Measurements from ENCODE around the gene GPSM1. TPM values are rescaled to one million over a fixed set of nuclear protein-coding genes. Genes with fewer than 3 reads are reported as not detected.

GPSM1 gene
- total RNA-seq, 1 donor: 2.6 TPM

DNA sequence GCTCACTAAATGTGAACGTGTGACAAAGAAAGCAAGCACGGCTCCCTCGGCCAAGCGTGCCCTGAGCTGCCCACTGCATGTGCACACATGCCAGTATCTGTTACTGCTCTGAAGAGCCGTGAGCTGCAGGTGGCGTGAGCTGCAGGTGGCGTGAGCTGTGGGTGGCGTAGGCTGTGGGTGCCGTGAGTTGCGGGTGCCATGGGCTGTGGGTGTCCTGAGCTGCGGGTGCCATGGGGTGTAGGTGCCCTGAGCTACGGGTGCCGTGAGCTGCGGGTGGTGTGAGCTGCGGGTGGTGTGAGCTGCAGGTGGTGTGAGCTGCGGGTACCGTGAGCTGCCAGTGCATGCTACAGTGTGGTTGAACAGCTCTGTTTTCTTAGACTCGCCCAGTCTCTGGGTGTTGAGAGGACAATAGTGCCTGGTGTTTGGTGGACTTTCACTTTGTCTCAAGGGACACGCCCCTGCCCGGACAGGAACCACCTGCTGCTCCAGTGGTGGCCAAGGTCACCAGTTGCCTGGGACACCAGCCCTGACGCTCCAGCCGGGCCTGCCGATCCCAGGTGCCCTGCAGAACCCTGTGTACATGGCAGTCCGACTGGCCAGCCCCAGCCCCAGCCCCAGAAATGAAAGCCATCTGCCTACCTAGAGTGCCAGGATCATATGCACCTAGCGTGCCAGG lies 30.2 kb upstream of the GPSM1 start:
- H3K4me3 ChIP-seq (ENCODE audit: low read length): no peak overlapping the region

DNA sequence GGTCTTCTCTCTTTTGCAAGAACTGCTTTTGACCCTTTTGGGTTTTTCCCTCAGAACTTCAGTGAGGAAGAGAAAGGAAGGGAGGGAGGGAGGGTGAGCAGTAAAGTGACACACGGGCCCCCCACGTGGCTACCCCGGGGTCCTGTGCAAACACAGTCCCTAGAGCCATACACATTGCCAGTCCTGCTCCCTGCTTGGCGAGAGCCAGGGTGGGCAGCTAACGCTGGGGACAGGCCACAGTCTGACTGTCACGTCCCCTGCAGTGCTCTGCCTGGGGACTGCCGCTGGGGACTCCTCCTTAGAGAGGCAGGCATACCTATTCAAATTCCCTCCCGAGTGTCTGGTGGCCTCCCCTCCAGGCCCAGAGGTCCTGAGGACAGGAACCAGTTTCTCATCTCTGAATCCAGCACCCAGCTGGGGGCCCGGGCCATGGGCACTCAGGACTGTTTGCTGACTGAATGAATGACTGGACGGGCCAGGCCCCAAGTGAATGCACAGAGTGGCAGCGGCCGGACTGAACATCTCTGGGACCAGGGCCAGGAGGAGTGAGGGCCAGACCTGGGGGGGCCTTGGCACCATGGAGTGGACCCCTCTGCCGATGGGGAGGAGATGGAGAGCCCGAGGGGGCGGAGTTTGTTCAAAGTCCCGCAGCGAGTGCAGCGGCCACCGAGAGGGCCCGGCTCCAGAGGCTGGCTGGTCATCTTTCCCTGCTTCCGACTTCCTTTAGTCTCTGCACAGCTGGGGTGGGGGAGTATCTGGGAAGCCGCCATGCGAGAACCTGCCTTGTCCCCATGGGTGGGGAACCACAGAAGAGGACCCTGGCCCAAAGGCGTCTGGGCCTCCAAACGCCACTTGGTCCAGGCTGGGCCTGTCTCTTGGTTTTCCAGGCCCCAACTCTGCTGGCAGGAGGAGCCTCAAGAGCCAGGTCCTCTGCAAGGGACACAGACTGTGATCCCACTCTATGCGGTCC lies 29.3 kb upstream of the GPSM1 start:
- H3K9me3 ChIP-seq (ENCODE audit: low read depth, low read length): no peaks in the 10 kb centered on the region
- H3K27me3 ChIP-seq (ENCODE audit: insufficient read depth, low read length): no peaks in the 10 kb centered on the region
- no peak overlapping the region for H3K4me3 ChIP-seq (ENCODE audit: low read length)
- H3K4me1 ChIP-seq (ENCODE audit: insufficient read depth, low read length): no peaks in the 10 kb centered on the region

More for the DNA sequence above, 30.2 kb upstream of the GPSM1 start:
- no peaks in the 10 kb centered on the region for H3K9me3 ChIP-seq (ENCODE audit: low read depth, low read length)
- no peaks in the 10 kb centered on the region for H3K4me1 ChIP-seq (ENCODE audit: insufficient read depth, low read length)
- no peaks in the 10 kb centered on the region for H3K27me3 ChIP-seq (ENCODE audit: insufficient read depth, low read length)

DNA sequence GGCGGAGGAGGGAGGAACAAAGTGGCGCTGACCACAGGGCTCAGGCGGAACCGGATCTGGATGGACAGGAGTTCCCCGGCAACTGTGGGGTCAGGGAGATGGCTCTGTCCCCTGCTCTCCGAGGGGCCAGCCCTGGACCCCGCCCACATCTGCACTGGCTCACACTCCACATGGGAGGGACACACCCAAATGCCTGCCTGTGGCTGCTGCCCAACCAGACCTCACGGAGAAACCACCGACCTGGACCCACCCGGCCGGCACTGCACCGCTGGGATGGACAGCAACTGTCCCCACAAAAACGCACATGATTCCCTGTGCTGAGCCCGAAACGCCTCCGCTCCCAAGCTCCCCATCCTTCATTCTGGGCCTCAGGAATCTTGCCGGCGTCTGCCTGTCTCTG lies 28.2 kb upstream of the GPSM1 start:
- Histone ChIP-seq H3K27me3 (ENCODE audit: insufficient read depth, low read length) (no peaks in the 10 kb centered on the region), H3K9me3 (ENCODE audit: low read depth, low read length) (no peaks in the 10 kb centered on the region), H3K4me1 (ENCODE audit: insufficient read depth, low read length) (no peaks in the 10 kb centered on the region), H3K4me3 (ENCODE audit: low read length) (no peak overlapping the region)

DNA sequence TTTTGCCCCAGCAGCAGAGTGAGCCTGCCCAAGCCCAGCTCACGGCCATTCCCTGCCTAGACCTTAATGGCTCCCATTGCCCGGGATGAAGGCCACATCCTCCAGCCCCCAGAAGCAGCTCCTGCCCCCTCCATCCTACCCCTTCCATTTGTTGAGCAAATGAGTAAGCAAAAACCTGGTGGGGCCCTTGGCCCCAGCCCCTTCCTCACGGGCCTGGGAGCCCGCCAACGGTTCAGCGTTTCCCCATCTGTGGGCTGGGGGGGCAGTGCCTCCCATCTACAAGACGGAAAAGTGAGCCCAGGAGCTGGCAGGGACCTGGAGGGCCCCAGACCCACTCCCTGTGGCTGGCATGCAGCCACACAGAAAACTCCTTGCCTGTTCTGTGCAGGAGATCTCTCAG lies 27.8 kb upstream of the GPSM1 start:
- no peaks in the 10 kb centered on the region for H3K4me1 ChIP-seq (ENCODE audit: insufficient read depth, low read length)

DNA sequence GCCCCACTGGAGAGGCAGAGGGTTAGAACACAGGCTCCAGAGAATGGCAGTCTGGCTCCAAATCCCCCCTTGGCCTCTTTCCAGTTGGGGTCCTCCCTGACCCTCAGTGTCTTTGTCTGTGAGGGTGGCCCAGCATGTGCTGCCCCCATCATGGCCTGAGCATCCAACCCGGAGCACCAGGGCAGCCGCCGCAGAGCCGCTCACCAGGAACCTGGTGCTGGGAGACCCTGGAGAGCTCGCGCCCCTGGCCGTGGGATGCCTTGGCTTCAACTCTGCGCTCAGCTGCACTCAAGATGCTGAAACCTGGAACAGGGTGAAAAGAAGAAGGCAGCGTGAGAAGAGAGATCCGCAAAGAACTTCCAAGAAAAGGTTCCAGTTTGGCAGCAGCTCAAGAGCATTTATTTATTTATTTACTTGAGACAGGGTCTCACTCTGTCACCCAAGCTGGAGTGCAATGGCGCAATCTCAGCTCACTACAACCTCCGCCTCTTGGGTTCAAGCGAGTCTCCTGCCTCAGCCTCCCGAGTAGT lies 27.3 kb upstream of the GPSM1 start:
- no peaks in the 10 kb centered on the region for H3K27me3 ChIP-seq (ENCODE audit: insufficient read depth, low read length)
- H3K4me1 ChIP-seq (ENCODE audit: insufficient read depth, low read length): no peaks in the 10 kb centered on the region
- H3K9me3 ChIP-seq (ENCODE audit: low read depth, low read length): no peaks in the 10 kb centered on the region
- no peak overlapping the region for H3K4me3 ChIP-seq (ENCODE audit: low read length)

More for the DNA sequence above, 27.8 kb upstream of the GPSM1 start:
- Histone ChIP-seq H3K9me3 (ENCODE audit: low read depth, low read length) (no peaks in the 10 kb centered on the region), H3K27me3 (ENCODE audit: insufficient read depth, low read length) (no peaks in the 10 kb centered on the region), H3K4me3 (ENCODE audit: low read length) (no peak overlapping the region)

DNA sequence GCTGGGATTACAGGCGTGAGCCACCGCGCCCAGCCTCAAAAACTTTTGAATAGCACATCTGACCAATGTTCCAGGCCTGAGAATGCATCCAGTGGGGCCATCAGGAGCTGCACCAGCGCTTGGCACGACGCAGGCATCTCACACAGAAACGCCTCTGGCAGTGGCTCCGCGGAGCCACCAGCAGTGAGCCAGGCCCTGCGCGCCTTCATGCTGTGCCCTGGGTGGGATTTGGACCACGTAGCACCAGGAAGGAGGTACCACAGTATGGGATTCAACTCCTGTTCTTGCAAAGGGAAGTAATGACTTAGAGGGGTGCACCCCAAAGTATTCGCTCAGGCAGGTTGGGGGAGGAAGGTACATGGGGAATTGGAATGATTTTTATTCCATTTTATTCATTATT lies 26.5 kb upstream of the GPSM1 start:
- Histone ChIP-seq H3K4me3 (ENCODE audit: low read length) (no peak overlapping the region), H3K9me3 (ENCODE audit: low read depth, low read length) (no peaks in the 10 kb centered on the region), H3K27me3 (ENCODE audit: insufficient read depth, low read length) (no peaks in the 10 kb centered on the region), H3K4me1 (ENCODE audit: insufficient read depth, low read length) (no peaks in the 10 kb centered on the region)

DNA sequence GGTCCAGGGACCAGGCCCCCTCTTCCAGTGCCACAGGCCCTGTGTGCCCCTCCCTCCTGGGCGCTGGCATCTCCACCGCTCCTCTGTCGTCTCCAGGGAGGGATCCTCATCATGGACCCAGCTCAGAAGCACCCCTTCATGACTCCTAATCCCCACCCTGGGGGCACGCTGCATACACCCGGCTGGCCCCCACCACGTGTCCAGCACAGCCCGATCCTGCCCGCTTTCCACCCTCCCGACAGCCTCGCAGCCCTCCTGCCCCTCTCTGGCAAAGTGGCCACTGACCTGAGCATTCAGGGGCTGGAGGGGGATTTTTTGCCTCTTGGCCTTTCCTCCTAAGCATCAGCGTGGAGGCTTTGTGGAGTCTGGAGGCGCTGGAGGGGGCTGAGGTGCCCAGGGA lies 24.8 kb upstream of the GPSM1 start:
- H3K9me3 ChIP-seq (ENCODE audit: low read depth, low read length): no peaks in the 10 kb centered on the region
- no peaks in the 10 kb centered on the region for H3K27me3 ChIP-seq (ENCODE audit: insufficient read depth, low read length)
- no peak overlapping the region for H3K4me3 ChIP-seq (ENCODE audit: low read length)
- no peaks in the 10 kb centered on the region for H3K4me1 ChIP-seq (ENCODE audit: insufficient read depth, low read length)

DNA sequence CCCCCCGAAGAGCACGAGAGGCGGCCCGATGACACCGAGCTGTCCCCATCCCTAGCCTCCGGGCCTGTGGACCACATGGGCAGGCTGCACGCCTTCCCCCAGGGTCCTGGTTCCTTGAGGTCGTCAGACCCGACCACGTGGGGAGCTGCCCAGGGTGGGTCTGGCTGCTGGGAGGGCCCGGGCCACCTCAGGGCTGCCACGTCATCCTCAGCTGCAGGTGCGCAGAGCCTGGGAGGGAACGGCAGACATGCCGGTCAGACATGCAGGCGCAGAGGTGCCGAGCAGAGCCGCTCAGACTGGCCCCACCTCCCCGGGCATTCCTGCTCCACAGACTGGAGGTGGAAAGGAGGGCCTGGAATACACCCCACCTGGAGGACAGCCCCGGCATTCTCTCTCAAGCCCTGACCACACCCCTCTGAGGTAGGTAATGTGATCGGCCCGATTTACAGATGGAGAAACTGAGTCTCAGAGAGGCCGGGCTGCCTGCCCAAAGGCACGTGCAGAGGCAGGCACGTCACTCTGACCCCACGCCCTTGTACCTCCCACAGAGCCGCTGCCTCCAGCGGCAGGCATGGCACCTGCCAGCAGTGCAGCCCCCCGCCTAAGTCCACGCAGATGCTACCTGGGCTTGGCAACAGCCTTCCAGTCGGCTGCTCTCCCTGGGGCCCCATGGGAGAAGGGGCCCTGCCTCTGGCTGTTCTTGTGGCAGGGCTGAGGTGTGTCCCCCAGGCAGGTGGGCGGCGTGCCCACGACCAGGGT lies 24.1 kb upstream of the GPSM1 start:
- Histone ChIP-seq H3K4me1 (ENCODE audit: insufficient read depth, low read length) (no peaks in the 10 kb centered on the region), H3K9me3 (ENCODE audit: low read depth, low read length) (no peaks in the 10 kb centered on the region), H3K27me3 (ENCODE audit: insufficient read depth, low read length) (peaks cover 2% of the 10 kb centered on the region), H3K4me3 (ENCODE audit: low read length) (no peak overlapping the region)

DNA sequence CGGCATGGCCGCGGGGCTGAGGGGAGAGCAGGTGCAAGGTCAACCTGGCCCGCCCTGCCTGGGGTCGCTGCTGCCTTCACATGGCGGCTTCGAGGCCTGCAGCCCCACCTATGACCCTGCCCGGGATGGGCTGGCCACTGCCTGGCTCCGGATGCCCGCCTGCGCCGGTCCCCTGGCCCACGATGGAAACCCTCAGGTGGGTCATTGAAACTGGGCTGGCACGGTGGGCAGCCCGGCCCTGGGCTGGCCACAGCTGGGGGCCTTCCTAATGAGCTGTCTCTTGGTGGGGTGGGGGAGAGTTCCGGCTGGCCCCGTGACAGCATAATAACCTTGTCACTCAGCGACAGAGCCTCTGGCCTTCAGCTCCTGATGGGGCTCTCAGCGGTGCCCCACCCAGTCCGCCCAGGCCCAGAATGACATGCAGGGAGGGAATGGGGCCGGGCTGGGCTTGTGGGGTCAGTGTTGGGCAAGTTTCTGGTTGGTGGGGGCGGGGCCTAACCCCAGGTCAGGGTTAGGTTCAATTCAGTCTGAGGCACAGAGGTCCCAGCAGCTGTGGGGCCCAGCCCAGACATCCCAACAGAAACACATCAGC lies 23.4 kb upstream of the GPSM1 start, which contains the start of gene CCDC187:
CCDC187 (minus strand) TSS at position 270 of the 592 bp plus-strand sequence; CDS start at position 6, 264 bp downstream.
- H3K4me3 ChIP-seq (ENCODE audit: low read length): no peak within 1 kb of the TSS
- peaks cover 1% of the 10 kb centered on the region for H3K4me1 ChIP-seq (ENCODE audit: insufficient read depth, low read length)
- peaks cover 3% of the 10 kb centered on the region for H3K27me3 ChIP-seq (ENCODE audit: insufficient read depth, low read length)

DNA sequence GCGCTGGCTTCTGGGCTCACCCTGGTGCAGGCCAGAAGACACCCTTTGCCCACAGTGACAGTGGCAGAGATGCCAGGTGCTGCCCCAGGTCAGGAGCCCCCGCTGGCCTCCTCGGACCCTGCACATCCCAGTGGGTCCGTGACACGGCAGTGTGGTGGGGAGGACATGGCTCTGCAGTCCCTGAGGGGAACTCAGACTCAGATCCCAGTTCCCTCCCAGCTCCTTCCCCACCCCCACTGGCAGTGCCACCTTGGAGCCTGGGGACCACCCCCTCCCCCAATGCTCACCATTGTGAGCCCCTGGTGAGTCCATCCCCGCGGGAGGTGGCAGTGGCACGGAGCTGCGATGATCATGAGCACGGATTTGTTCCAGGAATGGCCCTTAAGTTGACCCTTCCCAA lies 22.9 kb upstream of the GPSM1 start:
- H3K27me3 ChIP-seq (ENCODE audit: insufficient read depth, low read length): peaks cover 3% of the 10 kb centered on the region
- no peak overlapping the region for H3K4me3 ChIP-seq (ENCODE audit: low read length)
- peaks cover 7% of the 10 kb centered on the region for H3K4me1 ChIP-seq (ENCODE audit: insufficient read depth, low read length)
- no peaks in the 10 kb centered on the region for H3K9me3 ChIP-seq (ENCODE audit: low read depth, low read length)

More for the DNA sequence above, 23.4 kb upstream of the GPSM1 start, which contains the start of gene CCDC187:
- H3K9me3 ChIP-seq (ENCODE audit: low read depth, low read length): no peaks in the 10 kb centered on the region

DNA sequence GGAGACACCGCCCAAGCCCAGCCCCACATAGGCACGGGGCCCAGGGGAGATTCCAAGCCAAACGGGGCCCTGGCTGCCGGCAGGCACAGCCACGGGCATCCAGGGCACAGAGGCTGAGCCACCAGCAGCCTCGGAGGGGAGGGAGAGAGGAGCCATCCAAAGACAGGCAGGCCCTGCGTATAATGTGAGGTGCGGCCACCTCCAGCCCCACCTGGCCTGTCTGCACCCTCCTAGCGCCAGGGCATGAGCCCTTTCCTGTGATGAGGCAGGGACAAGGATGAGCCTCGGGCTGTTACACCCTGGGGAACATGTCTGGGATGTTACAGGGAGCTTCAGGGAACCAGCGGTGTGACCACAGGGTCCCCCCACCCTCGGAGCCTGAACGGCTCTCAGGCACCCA lies 22.4 kb upstream of the GPSM1 start:
- Histone ChIP-seq H3K4me1 (ENCODE audit: insufficient read depth, low read length) (peaks cover 7% of the 10 kb centered on the region), H3K9me3 (ENCODE audit: low read depth, low read length) (no peaks in the 10 kb centered on the region), H3K4me3 (ENCODE audit: low read length) (no peak overlapping the region), H3K27me3 (ENCODE audit: insufficient read depth, low read length) (peaks cover 6% of the 10 kb centered on the region)

DNA sequence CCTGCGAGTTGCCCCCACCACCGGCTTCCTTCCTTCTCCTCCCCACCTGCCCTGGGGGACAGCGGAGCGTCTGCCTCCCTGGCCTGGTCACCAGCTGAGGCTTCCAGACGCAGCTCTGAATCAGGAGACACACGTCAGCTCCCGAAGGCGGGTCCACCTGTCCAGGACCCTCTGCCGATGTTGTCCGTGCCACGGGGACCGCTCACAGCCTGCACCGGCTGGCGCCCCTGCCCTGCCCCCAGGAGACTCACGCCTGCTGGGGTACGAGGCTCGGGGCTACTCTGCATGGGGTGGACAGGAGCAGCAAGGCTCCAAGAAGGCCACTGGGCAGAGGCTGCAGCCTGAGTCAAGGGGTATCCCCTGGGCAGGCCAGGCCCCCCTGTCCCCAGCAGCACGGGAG lies 21.5 kb upstream of the GPSM1 start:
- Histone ChIP-seq H3K4me1 (ENCODE audit: insufficient read depth, low read length) (peaks cover 7% of the 10 kb centered on the region), H3K27me3 (ENCODE audit: insufficient read depth, low read length) (peaks cover 6% of the 10 kb centered on the region), H3K4me3 (ENCODE audit: low read length) (no peak overlapping the region), H3K9me3 (ENCODE audit: low read depth, low read length) (no peaks in the 10 kb centered on the region)

DNA sequence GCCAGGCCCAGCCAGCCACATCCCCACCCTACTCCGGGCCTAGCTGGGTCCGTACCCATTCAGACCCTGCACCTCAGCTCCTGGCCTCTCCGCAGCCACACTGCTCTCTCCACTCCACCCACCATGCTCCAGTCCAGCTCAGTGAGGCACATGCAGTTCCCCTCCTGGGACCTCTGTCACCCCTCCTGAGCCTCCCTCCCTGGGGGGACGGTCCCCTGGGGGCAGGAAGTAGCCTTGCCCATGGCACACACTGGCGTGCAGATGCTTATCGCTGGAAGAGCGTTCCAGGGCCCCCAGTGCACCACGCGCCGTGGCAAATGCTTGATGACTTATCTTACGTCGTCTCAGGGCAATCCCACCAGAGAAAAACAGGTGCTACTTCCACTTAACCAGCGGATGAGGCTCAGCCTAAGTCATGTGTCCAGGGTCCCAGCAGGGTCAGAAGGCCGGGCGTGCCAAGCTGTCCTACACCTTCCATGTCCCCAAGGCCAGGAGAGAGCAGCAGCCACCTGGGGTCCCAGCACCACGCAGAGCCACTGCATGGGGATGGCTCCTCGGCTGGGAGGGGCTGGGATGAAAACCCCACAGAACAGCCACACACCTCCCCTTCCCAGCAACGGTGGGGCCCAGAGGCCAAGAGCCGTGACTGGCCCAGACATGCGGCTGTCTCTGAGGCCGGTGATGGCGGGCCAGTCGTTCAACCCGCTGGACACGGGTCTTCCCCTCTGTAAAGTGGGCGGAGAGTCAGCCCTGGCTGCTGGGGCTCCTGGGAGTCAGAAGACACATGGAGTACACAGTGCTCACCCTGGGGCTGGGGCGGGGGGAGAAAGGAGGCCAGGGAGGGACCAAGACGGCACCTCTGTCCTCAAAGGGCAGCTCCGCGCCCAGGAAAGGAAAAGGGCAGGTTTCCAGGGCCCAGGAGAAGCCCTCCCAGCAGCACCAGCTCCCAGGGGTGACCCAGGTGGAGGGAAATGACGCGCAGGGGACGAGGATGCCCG lies 20.8 kb upstream of the GPSM1 start:
- peaks cover 6% of the 10 kb centered on the region for H3K27me3 ChIP-seq (ENCODE audit: insufficient read depth, low read length)
- H3K9me3 ChIP-seq (ENCODE audit: low read depth, low read length): no peaks in the 10 kb centered on the region
- H3K4me1 ChIP-seq (ENCODE audit: insufficient read depth, low read length): peaks cover 9% of the 10 kb centered on the region
- no peak overlapping the region for H3K4me3 ChIP-seq (ENCODE audit: low read length)
